ENCODE results near the gene CLRN3.

CLRN3 gene

GRCh38 chr10:127872871-127873600 lies 19.7 kb downstream of the CLRN3 start:
- no peak for DNase-seq

GRCh38 chr10:127872011-127872761 lies 20.6 kb downstream of the CLRN3 start:
- DNase-seq = no peak

GRCh38 chr10:127871631-127872010 lies 21.1 kb downstream of the CLRN3 start:
- no peak for DNase-seq

- no peak for DNase-seq
Observed at GRCh38 chr10:127869329-127869728, 23.4 kb downstream of the CLRN3 start.

GRCh38 chr10:127867805-127868204 lies 24.9 kb downstream of the CLRN3 start:
- no peak for DNase-seq

- DNase-seq = no peak
Observed at GRCh38 chr10:127866276-127867013, 26.3 kb downstream of the CLRN3 start.

- no peak for DNase-seq
Observed at GRCh38 chr10:127863231-127863825, 29.4 kb downstream of the CLRN3 start.

GRCh38 chr10:127860592-127860991 lies 32.1 kb downstream of the CLRN3 start:
- no peak for DNase-seq

- no peak for DNase-seq
Observed at GRCh38 chr10:127855976-127856375, 36.8 kb downstream of the CLRN3 start.

GRCh38 chr10:127855591-127855881 lies 37.2 kb downstream of the CLRN3 start:
- DNase-seq = no peak

GRCh38 chr10:127854769-127855590 lies 37.8 kb downstream of the CLRN3 start:
- DNase-seq = no peak

- peak; percentile 9 for DNase-seq
Observed at GRCh38 chr10:127853868-127854768, 38.6 kb downstream of the CLRN3 start.

GRCh38 chr10:127852456-127852855 lies 40.3 kb downstream of the CLRN3 start:
- no peak for DNase-seq

GRCh38 chr10:127851661-127852194 lies 41.0 kb downstream of the CLRN3 start:
- DNase-seq = no peak

- DNase-seq = no peak
Observed at GRCh38 chr10:127850944-127851343, 41.8 kb downstream of the CLRN3 start.

- no peak for DNase-seq
Observed at GRCh38 chr10:127849921-127850320, 42.8 kb downstream of the CLRN3 start.

GRCh38 chr10:127849224-127849623 lies 43.5 kb downstream of the CLRN3 start:
- no peak for DNase-seq

- DNase-seq = no peak
Observed at GRCh38 chr10:127848226-127848625, 44.5 kb downstream of the CLRN3 start.

- no peak for DNase-seq
Observed at GRCh38 chr10:127845756-127846155, 47.0 kb downstream of the CLRN3 start.

GRCh38 chr10:127840884-127841283 lies 51.9 kb downstream of the CLRN3 start:
- no peak for DNase-seq

- no peak for DNase-seq
Observed at GRCh38 chr10:127836966-127837365, 55.8 kb downstream of the CLRN3 start.
